ENCODE results near the gene PGA5.

DNA sequence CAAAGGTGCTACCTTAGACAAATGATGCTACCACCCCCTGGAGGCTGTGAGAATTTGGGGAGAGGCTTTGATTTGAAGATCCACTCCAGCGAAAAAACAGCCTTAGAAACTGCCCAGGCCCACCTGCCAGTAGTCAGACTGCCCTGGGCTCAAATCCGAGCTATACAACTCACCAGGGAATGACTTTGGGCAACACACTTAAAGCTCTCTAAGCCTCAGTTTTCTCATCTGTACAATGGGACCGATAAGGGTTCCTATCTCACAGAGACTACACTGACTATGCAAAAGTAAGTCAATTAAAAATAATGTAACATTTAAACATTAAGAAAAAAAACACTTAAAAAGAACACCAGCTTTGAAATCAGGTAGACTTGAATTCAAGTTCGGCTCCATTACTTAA is 34.2 kb downstream of the PGA5 start:
- TF ChIP-seq, protein P1, sequence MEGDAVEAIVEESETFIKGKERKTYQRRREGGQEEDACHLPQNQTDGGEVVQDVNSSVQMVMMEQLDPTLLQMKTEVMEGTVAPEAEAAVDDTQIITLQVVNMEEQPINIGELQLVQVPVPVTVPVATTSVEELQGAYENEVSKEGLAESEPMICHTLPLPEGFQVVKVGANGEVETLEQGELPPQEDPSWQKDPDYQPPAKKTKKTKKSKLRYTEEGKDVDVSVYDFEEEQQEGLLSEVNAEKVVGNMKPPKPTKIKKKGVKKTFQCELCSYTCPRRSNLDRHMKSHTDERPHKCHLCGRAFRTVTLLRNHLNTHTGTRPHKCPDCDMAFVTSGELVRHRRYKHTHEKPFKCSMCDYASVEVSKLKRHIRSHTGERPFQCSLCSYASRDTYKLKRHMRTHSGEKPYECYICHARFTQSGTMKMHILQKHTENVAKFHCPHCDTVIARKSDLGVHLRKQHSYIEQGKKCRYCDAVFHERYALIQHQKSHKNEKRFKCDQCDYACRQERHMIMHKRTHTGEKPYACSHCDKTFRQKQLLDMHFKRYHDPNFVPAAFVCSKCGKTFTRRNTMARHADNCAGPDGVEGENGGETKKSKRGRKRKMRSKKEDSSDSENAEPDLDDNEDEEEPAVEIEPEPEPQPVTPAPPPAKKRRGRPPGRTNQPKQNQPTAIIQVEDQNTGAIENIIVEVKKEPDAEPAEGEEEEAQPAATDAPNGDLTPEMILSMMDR (IDR thresholded peaks at IDR 0.05; ENCODE audit: poor library complexity, severe bottlenecking) = no peak
- TF ChIP-seq POLR2AphosphoS5 (IDR thresholded peaks at IDR 0.05) = no peak

Data from neural cell (in vitro differentiated cells).